Stimulated activated naive CD8-positive, alpha-beta T cell treated with anti-CD3 and anti-CD28 coated beads, Interleukin-15, amount 100 ng/mL, for 72 hours (primary cell): ENCODE measurements around the gene ADAMTSL2.

Source experiments
- ATAC-seq: fragments of 150-1000 bp; cut with Tn5 transposase; 2 replicates; pipeline ENCODE4 v1.10.0; 2021; ENCODE audit warnings: mild to moderate bottlenecking, moderate library complexity
- DNase-seq, 2 donors: peaks; one replicate each; pipeline ENCODE4 v3.0.0; 2021 to 2022
- H3K27ac Mint-ChIP-seq, 2 donors: one replicate each; pipeline ENCODE4 v1.8.0; 2022; ENCODE audit warnings: mild to moderate bottlenecking in 2 of 2, mixed read lengths in 2 of 2, moderate library complexity in 2 of 2
- H3K27me3 Mint-ChIP-seq: one replicate; pipeline ENCODE4 v1.8.0; 2022; ENCODE audit warnings: mixed read lengths
- H3K4me1 Mint-ChIP-seq: one replicate; pipeline ENCODE4 v1.8.0; 2022; ENCODE audit warnings: mild to moderate bottlenecking, mixed read lengths
- H3K4me3 Mint-ChIP-seq, 2 donors: one replicate each; pipeline ENCODE4 v1.8.0; 2022; ENCODE audit warnings: mild to moderate bottlenecking in 2 of 2, mixed read lengths in 2 of 2, moderate library complexity in 1 of 2
- H3K9me3 Mint-ChIP-seq, 2 donors: one replicate each; pipeline ENCODE4 v1.8.0; 2022; ENCODE audit warnings: mixed read lengths in 2 of 2

ADAMTSL2 gene

DNA sequence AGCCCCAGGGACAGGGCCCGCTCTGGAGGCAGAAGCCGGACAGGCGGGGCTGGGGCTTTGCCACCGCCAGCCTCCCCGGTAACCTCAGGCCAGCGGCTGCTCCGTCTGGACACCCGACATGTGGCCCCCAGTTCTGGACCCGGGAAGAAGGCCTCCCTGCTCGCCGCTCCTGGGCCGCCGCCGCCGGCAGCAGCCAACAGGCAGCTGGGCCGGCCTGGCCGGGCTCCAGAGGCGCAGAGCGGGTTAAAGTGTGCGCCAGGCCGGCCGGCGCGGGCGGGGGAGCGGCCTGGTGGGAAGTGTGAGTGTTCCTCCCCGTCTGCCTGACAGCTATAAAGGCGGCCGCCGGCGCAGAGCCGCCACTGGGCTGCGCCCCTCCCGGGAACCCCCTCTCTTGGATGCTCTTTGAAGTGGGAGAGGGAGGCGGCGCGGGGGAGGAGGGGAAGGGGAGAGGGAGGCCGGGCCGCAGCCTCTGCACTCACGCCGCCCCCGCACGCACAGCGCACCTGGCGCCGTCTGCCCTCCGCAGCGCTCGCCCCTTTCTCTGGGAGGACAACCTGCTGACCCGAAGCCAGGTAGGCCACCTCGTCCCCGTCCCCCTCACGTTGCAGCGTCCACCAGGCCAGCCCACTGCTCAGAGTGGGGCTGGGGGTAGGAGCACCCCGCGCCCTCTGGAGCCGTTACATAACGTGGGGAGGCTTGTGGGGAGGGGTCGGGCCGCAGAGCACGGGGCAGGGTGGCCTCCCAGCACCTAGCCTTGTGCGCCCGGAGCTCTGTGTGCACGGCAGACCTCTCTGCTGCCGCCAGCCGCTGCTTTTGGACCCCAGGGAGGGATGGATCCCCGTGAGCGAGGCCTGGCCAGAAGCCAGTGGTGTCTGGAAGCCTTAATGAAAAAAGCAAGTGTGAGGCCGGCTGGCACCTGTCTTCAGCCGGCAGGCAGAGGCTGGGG, at the start of gene ADAMTSL2:
TSS of gene ADAMTSL2 (plus strand) at position 359 of the 946 bp plus-strand sequence. CDS start 2,009 bp downstream, outside the sequence.
- Mint-ChIP-seq H3K4me3 (peak within 1 kb of the TSS; percentile 44 to 72), H3K4me1 (peaks cover 41% of the 10 kb centered on the region), H3K27ac (peak within 1 kb of the TSS in 1 of 2 donors; percentile 74), H3K9me3 (no peaks in the 10 kb centered on the region), H3K27me3 (peaks cover 22% of the 10 kb centered on the region)
- DNase-seq: peak; percentile 32 to 47
- peak; percentile 66 for ATAC-seq

DNA sequence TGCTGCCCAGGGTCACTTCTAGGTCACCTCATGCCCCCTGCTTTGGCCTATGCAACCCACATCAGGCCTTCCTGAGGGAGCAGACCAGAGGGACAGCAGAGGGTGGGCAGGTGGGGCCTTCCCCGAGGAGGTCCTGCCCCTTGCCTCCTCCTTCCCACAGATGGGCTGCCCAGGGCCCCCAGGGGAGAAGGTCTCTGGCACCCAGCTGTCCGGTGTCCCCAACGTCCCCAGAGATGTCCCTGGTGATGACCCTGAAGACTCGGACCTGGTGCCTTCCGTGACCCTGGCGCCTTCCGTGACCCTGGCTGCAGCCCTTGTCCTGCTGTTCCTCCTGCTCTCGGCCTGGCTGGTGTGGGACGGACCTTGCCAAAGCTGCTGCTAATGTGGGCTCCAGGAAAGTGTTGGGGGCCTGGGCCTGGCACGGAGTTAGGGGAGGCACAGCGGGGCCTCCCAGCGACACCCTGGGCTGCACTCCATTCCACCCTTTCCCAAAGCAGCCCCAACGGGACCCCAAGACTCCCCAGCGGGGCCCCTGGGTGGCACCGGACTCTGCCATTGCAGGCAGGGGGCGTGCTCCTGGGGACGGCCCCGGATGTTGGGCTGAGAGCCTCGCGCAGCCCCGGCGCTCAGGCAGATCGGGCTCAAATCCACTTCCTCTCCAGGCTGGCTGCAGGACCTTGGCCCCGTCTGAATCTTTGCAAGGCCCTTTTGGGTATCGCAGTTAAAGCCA, 48.8 kb upstream of the ADAMTSL2 start:
- no peaks in the 10 kb centered on the region for H3K27me3 Mint-ChIP-seq

DNA sequence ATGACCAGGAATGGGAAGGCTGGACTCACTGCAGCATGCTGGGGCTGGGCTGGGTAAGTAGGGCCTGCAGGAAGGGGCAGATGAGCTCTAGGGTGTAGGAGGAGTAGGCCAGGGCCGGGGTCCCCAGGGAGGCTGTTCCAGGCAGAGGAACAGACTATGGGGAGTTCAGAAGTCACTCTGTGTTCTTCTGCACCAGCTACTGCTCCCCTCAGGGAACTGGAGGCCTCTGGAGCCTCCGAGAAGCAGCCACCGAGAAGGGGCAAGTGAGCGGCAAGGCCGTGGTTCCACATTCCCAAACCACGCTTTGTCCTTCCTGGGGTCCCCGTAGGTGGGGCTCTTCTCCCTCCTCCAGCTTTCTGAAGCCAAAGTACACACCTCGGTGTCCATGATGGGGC, 47.2 kb upstream of the ADAMTSL2 start:
- no peak for ATAC-seq
- Mint-ChIP-seq H3K27ac (no peak overlapping the region), H3K4me3 (no peak overlapping the region), H3K4me1 (peaks cover 8% of the 10 kb centered on the region), H3K27me3 (no peaks in the 10 kb centered on the region), H3K9me3 (no peaks in the 10 kb centered on the region)
- no peak for DNase-seq

More for the DNA sequence above, 48.8 kb upstream of the ADAMTSL2 start:
- Mint-ChIP-seq H3K27ac (peak overlapping the region in 1 of 2 donors; percentile 65), H3K9me3 (no peaks in the 10 kb centered on the region), H3K4me1 (peaks cover 8% of the 10 kb centered on the region), H3K4me3 (peak overlapping the region; percentile 55 to 81)
- ATAC-seq: peak; percentile 71
- peak in 1 of 2 donors; percentile 36 for DNase-seq

DNA sequence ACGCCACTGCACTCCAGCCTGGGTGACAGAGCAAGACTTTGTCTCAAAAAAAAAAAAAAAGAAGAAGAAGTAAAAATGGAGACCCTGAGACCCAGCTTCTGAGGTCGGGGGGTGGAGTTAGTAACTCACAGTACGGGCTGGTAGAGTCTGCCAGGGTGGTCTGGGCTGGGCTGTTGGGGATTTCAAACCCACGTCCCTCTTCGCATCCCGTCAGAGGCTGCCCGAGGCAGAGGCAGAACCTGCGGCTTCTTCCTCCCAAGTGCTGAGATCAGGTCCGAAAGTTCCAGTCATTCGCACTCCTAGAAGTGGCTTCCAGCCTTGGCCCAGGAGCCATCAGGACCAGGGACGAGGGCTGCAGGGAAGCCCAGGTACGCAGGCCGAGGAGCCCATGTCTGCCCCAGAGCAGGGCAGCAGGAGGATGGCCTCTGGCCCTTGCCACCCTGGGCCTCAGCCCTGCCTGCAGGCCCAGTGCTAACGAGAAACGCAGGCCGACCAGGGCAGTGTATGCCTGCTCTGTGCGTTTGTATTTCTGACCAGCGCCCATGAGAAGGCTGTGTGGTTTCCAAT, 45.7 kb upstream of the ADAMTSL2 start:
- Mint-ChIP-seq H3K4me1 (peaks cover 8% of the 10 kb centered on the region), H3K27ac (no peak overlapping the region), H3K27me3 (no peaks in the 10 kb centered on the region), H3K4me3 (no peak overlapping the region), H3K9me3 (no peaks in the 10 kb centered on the region)
- no peak for DNase-seq
- no peak for ATAC-seq

DNA sequence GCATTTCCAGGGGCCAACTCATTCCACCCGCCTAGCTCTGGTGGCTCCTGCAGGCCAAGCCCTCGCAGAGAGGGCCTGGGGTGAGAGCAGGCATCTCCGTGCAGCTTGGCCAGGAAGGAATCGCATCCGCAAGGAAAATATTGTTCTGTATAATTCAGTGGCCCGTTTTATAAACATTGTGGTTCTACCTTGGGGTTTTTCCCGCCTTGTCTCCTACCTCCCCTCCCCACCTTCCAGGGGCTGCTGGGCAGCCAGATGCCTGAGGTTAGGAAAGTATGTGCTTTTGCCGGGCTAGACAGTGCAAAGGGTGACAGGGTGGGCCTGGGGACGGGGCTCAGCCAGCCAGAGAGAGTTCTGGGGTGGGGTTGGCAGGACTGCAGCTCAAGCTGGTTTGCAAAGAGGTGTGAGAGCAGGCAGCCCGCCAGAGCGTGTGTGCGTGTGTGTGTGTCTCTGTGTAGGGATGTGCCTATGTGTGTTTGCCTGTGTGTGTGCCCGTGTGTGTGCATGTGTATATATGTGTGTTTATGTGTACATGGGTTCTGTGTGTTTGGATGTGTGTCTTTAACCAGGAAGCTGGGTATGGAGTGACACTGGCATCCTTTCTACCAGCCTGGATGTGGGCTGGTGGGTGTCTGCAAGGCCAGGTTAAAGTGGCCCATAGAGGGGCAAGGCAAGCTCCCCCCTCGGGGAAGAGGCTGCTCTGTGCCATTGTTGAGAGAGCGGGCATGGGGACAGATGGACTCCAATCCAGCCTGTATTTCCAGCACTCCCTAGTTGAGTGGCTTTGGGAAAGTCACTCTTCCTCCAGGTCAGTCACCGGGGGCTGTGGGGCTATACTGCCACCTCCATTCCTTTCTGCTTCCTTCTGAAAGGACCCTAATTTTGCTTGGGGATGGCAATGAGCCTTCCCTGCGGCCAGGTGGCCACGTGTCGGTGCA, 45.0 kb upstream of the ADAMTSL2 start:
- no peaks in the 10 kb centered on the region for H3K27me3 Mint-ChIP-seq
- peak overlapping the region in 1 of 2 donors; percentile 89 for H3K27ac Mint-ChIP-seq
- no peak overlapping the region for H3K4me3 Mint-ChIP-seq
- ATAC-seq (no peak), DNase-seq (no peak)
- H3K9me3 Mint-ChIP-seq: no peaks in the 10 kb centered on the region
- H3K4me1 Mint-ChIP-seq: peaks cover 8% of the 10 kb centered on the region

DNA sequence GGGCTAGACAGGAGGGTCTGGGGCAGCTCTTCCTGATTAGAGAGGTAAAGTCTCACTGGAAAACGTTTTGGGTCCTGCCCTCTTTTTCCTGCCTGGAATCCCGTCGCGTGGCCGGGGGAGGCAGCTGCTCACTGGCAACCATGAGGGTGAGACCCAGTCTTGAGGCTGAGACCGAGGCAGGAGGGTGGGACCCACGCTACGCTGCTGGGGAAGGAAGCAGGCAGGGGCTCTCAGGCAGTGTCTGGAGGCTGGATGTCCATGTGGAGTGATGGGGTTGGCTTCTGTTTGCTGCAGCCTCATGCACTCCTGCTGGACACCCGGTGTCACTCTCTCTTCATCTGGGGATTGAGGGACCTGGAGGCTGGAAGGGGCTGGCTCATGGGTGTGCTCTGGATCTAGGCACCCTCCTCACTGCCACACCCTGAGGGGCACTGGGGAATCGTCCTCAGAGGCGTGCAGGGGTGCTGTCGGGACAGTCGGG, 44.3 kb upstream of the ADAMTSL2 start:
- Mint-ChIP-seq H3K4me3 (no peak overlapping the region), H3K4me1 (peaks cover 8% of the 10 kb centered on the region), H3K9me3 (no peaks in the 10 kb centered on the region), H3K27me3 (no peaks in the 10 kb centered on the region), H3K27ac (no peak overlapping the region)
- ATAC-seq: no peak
- DNase-seq: no peak

DNA sequence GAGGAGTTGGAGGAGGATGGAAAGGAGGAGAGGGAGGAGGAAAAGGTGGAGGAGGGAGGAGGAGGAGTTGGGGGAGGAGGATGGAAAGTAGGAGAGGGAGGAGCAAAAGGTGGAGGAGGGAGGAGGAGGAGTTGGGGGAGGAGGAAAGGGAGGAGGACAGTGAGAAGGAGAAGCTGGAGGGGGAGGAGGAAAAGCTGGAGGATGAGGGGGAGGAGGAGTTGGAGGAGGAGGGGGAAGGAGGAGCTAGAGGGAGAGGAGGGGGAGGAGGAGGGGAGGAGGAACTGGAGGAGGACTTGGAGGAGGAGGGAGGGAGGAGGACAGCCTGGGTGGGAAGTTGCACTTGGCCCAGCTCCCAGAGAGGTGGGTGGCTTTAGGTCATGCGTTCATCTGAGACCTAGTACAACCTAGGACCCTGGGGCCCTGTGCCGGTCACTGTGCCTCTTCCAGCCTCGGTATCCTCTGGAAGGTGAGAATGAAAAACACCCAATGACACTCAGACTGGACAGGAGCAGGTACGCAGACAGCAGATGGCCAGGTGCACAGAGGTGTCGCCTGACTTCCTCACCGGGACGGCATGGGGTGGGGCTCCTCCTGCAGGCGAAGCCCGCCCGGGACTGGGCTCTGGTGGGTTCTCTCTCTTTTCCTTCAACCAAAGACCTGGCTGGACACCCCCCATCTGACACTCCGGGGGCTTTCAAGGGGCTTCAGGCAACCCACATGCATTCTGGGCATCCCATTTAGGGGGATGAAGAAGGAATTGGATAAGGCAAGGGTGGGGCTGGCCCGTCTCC, 43.4 kb upstream of the ADAMTSL2 start:
- Mint-ChIP-seq H3K27me3 (no peaks in the 10 kb centered on the region), H3K4me1 (peaks cover 3% of the 10 kb centered on the region), H3K9me3 (no peaks in the 10 kb centered on the region), H3K27ac (no peak overlapping the region), H3K4me3 (no peak overlapping the region)
- ATAC-seq: no peak
- no peak for DNase-seq

DNA sequence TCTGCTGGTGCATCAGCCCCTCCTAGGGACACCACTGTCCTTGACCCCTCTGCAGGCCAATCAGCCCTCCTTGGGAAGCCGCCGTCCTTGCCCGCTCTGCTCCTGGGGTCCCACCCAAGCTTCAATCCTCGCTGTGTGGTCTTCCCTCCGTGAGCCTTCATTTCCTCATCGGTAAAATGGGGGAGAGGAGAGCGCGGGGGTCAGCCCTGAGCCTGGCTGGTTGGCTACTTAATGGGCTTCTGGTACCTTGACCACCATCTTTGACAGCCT, 42.9 kb upstream of the ADAMTSL2 start:
- no peak overlapping the region for H3K27ac Mint-ChIP-seq
- no peak for DNase-seq
- no peaks in the 10 kb centered on the region for H3K9me3 Mint-ChIP-seq
- no peaks in the 10 kb centered on the region for H3K27me3 Mint-ChIP-seq
- no peak overlapping the region for H3K4me3 Mint-ChIP-seq
- no peak for ATAC-seq
- no peaks in the 10 kb centered on the region for H3K4me1 Mint-ChIP-seq

DNA sequence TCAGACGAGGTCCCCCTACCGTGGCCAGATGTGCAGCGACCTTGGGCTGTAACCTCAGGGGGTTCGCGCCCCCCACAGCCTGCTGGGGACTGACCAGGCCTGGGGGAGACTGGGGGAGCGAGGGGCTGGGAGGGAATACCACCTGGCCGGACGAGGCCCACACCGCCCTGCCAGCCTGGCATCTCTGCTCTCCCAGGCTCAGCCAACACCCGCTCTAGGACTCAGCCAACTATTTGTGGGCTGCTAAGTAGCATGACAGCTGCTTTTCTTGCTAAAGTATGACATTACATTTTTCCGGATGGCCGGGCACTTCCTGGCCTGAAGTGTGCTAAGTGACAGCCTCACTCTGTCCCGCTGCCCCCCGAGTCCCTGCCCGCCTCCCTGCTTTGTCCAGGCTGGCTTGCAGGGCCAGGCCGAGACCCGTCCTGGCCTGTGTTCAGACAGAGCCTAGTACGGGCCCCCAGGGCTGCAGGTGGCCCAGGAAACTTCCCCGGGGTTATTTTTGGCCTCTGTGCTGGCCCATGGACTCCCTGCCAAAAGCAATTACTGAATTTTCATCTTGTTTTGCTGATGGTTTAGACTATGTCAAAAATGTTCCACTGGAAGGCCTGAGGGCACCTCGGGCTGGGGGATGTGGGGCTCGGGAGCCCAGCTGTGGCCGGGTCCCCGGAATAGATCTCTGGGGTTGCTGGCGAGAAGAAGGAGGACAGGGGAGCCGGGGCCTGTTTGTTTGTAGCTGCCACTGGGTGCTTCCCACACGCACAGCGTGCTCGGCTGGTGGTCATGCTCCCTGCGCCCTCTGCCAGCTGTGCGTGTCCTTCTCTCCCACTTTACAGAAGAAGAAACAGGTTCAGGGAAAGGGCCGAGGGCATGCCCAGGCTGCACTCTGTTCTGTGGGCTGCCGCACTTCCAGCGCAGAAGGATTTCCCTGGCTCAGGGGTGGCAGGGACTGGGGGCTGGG, 42.2 kb upstream of the ADAMTSL2 start:
- H3K27me3 Mint-ChIP-seq: no peaks in the 10 kb centered on the region
- ATAC-seq (no peak), DNase-seq (no peak)
- no peaks in the 10 kb centered on the region for H3K4me1 Mint-ChIP-seq
- H3K9me3 Mint-ChIP-seq: no peaks in the 10 kb centered on the region
- H3K4me3 Mint-ChIP-seq: no peak overlapping the region
- no peak overlapping the region for H3K27ac Mint-ChIP-seq

DNA sequence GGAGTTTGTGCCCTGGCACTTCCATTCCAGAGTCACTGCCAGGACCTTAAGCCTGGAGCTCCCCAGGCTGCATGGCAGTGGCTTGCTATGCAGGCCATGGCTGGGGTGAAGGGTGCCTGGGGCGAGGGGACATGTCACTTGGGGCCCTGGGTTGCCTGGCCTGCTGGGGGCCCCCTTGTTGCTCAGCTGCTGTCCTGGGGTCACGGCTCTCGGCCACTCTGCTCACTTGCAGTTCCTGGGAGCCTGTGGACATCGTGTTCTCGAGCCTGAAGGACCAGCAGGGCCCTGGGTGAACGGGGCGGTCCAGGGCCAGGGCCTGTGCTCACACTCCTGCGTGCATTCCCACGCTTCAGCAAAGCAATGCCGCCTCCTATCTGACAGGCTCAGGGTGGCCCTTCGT, 41.1 kb upstream of the ADAMTSL2 start:
- no peak for ATAC-seq

DNA sequence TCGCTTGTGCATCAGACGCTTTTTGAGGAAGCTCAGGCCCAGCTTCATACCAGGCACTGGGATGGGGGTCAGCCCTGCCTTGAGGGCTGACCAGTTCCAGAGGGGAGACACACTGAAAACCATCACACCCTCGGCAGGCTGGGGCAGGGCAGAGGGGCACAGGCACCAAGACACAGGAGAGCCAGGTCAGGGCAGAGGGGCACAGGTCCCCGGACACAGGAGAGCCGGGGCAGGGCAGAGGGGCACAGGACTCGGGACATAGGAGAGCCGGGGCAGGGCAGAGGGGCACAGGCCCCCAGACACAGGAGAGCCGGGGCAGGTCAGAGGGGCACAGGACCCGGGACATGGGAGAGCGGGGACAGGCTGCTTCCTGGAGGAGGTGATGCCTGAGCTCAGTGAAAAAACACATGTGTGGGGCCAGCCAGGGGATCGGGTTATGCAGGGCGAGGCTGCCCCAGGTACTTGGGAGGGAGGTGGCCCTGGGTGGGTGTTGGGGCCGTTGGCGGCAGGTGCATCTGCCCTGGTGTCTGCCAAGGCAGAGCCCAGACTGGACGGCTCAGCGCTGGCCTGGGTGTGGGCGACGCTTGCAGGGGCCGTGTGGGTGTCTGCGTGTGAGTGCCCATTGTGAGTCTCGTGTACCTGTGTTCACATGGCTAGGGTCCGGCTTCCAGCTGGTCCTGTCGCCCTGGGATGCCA, 40.5 kb upstream of the ADAMTSL2 start:
- no peaks in the 10 kb centered on the region for H3K4me1 Mint-ChIP-seq
- ATAC-seq (no peak), DNase-seq (no peak)
- no peaks in the 10 kb centered on the region for H3K27me3 Mint-ChIP-seq
- H3K27ac Mint-ChIP-seq: no peak overlapping the region
- H3K9me3 Mint-ChIP-seq: no peaks in the 10 kb centered on the region
- no peak overlapping the region for H3K4me3 Mint-ChIP-seq

More for the DNA sequence above, 41.1 kb upstream of the ADAMTSL2 start:
- Mint-ChIP-seq H3K4me1 (no peaks in the 10 kb centered on the region), H3K27ac (no peak overlapping the region), H3K27me3 (no peaks in the 10 kb centered on the region), H3K9me3 (no peaks in the 10 kb centered on the region), H3K4me3 (no peak overlapping the region)
- no peak for DNase-seq

DNA sequence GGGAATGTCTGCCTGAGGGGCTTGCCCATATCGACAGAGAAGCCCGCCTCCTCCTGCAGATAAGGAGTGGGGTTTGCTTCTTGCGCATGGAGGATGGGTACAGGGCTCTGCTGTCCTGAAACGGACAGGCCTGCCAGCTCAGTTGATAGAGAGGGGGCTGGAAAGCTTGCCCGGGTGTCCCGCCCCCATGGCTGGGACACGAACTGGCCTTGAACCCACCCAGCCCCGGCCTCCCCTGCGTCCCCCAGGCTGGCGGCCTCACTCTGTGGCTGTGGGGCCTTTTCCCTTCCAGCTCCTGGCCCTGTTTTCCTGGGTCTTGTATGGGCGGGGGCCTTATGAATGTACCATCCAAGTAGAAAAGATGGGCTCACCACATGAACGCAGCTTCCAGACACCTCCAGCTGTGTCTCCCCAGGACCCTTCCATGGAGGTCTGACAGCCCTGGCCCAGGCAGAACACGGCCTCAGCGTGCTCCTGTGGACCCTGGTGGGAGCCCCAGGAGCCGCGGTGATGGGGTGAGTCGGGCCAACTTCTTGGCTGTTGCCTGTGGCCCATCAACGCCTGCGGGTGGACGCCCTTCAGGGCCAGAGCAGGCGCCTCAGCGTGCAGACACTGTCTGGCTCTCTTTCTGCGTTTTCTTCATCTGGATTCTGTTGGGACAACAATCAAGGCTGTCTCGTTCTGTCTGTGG, 39.7 kb upstream of the ADAMTSL2 start:
- Mint-ChIP-seq H3K9me3 (no peaks in the 10 kb centered on the region), H3K27me3 (no peaks in the 10 kb centered on the region)
- ATAC-seq: no peak

More for the DNA sequence above, 39.7 kb upstream of the ADAMTSL2 start:
- Mint-ChIP-seq H3K27ac (no peak overlapping the region), H3K4me3 (no peak overlapping the region), H3K4me1 (no peaks in the 10 kb centered on the region)
- no peak for DNase-seq
